CD4-positive, alpha-beta T cell treated with Interferon gamma for 1 hour (primary cell): ENCODE data around the gene SOS1.
"Not testable (repeated sequence)": the region's sequence is repeated elsewhere in the genome, so short reads cannot be mapped to it uniquely, and the experiment has no call there.

ENCODE experiments used
- DNase-seq: peaks from one replicate; pipeline ENCODE4 v3.0.0-alpha.2; 2020

The SOS1 gene

DNA sequence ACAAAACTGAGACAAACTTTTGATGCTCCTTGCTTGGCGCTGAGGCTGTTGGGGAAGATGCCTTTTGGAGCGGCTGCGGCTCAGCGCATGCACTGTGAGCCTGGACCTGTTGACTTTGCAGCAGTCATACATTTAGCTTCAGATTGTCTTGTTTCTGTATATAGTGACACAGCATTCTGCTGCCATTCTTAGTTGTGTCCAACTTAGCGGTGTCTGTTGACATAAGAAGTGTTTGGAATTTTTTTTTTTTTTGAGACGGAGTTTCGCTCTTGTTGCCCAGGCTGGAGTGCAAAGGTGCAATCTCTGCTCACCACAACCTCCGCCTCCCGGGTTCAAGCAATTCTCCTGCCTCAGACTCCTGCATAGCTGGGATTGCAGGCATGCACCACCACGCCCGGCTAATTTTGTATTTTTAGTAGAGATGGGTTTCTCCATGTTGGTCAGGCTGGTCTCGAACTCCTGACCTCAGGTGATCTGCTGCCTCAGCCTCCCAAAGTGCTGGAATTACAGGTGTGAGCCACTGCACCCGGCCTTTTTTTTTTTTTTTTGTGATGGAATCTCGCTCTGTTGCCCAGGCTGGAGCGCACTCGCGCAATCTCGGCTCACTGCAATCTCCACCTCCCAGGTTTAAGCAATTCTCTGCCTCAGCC is 17.5 kb upstream of the SOS1 start:
- not testable (repeated sequence) for DNase-seq

DNA sequence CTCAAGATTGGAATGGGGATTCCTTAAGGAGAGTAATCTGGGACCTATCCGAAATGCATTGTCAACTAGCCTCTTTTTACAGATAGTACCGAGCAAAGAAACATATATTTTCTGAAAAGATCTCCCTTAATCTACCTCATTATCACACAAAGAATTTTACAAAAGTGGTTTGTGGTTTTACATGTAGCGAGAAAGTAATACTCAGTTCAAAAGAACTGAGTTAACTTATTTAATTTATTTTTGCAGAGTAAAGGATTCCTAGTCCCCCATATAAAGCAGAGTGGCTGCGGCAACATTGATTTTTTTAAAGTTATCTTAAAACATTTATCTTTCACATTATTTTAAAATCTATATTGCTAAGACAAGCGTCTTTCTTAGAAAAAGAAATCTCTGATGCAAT is 15.9 kb upstream of the SOS1 start:
- no peak for DNase-seq

DNA sequence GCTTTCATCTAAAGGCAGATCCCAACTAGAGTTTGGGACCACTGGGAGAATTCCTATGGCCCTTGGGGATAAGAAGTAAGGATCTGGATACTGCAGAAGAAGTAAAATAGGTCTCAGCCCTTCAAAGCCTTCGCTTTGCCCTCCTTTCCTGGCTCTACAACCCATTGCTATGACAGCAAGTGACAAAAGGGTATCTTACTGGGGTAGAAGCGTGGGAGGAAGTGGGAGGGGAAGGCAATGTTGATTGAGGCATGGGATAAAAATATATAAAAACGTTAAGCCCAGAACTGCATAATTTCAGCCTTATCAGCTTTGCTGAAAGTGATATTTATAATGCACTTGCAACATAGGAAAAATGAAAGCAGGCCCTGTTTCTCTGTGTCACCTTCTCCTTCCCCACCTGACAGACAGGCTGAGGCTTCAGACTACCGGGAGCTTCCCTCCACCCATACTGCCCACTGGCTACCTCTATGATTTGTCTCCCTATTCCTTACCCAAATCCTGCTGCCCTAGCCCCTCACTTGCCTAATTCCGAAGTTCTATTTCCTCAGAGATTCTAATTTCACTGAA is 14.9 kb upstream of the SOS1 start:
- no peak for DNase-seq

DNA sequence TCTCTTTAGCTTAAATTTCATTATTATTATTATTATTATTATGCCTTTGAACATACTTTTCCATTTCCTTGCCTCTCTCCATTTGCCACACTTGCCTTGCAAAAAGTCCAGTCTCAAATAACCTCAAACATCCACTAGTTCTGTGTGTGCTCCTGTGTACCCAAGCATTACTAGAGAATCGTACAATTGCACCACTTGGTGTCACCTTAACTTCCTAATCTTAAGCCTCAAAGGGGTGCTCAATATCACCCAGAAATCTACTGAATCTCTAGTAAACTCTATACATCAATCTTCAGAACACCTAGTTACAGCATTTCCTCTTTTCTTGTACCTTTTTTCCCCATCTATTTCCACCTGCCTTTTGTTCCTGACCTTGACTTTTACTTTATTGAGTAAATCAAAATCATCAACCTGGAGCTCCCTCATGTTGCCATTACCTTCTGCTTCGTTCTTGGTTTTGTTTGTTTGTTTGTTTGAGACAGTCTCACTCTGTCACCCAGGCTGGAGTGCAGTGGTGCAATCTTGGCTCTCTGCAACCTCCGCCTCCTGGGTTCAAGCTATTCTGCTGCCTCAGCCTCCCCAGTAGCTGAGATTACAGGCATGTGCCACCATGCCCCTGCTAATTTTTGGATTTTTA is 12.5 kb upstream of the SOS1 start:
- no peak for DNase-seq

DNA sequence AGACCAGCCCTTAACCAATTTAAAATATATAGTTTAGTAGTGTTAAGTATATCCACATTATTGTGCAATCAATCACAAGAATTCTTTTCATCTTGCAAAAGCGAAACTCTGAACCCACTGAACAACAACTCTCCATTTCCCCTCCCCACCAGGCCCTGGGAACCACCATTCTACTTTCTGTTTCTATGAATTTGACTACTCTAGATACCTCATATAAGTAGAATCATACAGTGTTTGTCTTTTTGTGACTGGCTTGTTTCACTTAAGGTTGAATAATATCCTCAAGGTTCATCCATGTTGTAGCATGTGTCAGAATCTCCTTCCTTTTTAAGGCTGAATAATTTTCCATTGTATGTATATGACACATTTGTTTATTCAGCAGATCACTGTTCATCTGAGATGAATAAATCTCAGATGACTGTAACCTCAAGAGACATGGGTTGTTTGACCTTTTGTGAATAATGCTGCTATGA is 8.1 kb upstream of the SOS1 start:
- DNase-seq, result peak; percentile 42

DNA sequence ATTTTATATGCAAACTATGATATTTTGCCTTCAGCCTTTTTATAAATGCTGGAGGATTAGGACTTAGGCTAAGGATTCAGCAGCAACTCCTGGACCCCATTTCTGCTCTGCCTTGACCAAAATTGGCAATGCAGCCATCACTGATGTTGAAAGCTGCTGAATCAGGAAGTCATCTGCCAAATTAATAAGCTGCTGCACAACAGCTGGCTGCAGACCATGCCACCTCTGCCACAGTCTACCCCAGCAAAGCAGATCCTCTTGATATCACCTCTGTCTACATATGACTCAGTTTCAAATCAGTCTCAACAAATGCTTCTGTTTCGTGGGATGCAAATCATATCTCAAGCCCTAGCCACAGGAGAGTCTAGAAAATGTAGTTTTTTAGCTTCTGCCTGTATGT is 7.1 kb upstream of the SOS1 start:
- no peak for DNase-seq

DNA sequence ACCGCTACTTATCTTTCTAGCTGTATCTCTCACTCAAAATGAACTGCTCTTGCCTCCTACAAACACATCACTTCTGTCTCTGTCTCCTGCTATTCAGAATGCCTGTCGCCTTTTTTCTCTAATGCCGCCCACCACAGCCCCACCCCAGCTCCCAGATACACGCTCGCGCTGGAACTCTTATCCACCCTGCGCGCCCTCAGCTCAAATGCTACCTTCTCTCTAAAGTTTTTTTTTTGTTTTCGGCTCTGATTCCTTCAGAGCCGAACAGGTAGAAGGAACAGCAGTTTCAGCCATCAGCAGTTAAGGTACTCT is 3.9 kb upstream of the SOS1 start:
- no peak for DNase-seq

DNA sequence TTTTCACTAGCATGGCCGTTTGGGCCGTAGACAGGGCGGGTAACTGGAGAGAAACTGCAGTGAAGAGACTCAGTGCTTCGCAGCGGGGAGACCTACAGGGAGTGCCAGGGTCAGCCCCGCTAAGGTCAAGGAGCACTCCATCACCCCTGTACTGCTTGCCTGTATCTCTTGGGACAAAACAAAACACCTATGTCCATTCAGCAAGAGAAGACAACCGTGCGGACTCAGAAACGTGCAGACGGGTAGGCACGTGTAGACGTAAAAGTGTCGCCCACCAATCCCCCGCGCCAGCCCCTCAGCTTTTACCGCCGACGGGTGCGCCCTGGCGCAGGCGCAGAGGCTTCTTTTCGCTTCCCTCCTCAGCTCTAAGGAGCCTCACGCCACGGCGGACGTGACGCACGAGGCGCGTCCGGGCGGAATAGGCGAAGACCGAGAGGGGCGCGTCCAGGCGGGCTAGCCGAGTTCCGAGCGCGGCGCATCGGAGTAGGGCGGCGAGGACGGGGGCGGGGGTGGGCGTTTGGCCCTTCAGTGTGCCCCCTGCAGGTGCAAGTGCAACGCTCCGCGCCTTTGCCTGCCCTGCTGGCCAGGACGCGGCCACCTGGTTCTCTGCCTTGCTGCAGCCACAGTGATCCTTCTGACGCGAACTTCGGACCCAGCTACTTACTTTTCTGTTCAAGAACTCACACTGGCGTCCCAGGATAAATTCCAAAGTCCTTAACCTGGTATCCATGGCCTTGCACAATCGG is 3.3 kb upstream of the SOS1 start:
- DNase-seq, result peak; percentile 96

DNA sequence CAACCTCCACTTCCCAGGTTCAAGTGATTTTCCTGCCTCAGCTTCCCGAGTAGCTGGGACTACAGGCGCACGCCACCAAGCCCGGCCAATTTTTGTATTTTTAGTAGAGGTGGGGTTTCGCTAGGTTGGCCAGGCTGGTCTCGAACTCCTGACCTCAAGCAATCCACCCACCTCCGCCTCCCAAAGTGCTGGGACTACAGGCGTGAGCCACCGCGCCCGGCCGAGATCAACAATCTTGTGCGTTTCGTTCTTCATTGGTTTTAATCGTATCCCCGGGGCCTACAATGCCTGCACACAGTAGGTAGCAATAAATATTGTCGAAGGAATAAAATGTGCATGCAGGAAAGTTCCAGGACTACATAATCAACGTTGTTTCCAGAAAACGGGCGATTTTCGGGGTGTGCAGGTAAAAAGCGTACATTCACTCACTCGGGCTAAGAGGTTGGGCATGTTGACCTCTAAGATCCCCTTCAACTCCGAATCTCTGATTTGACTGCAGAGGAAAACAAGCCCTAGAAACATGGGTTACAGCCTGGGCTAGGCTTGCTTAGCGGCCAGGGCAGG is 2.7 kb upstream of the SOS1 start:
- no peak for DNase-seq

DNA sequence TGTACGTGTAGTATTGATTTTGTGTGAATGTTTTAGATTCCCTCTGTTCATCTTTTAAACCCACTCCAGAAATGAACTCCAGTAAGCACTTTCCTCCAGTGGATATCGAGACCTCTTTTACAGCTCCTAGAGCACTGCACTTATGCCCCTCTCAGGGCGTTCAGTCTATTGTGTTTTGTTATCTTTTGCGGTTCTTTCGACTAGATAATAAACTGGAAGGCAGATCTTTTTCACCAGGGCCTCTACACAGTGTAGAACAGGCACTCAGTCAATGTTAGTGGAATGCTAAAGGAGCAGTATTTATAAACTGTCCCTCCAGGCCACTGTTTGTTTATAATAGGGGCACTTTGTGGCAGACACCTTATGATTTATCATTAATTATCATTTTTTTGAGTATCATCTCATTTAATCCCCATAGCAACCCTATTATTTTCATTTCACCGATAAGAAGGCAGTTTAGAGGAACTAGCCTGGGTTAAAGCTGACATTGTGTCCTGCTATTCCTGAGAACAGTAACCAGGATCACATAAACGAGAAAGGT is 742 bp upstream of the SOS1 start:
- no peak for DNase-seq

DNA sequence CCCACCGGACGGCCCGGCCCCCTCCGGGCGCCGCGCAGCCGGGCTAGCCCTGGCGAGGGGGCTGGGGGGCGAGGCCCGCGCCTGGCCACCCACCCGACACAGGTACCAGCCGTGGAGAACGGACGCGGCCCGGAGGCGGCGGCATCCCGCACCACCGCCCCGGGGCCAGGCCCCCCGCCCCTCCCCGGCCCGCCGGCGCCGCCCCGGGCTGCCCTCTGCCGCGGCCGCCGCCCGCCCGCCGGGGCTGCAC is 405 bp downstream of the SOS1 start:
- no peak for DNase-seq

DNA sequence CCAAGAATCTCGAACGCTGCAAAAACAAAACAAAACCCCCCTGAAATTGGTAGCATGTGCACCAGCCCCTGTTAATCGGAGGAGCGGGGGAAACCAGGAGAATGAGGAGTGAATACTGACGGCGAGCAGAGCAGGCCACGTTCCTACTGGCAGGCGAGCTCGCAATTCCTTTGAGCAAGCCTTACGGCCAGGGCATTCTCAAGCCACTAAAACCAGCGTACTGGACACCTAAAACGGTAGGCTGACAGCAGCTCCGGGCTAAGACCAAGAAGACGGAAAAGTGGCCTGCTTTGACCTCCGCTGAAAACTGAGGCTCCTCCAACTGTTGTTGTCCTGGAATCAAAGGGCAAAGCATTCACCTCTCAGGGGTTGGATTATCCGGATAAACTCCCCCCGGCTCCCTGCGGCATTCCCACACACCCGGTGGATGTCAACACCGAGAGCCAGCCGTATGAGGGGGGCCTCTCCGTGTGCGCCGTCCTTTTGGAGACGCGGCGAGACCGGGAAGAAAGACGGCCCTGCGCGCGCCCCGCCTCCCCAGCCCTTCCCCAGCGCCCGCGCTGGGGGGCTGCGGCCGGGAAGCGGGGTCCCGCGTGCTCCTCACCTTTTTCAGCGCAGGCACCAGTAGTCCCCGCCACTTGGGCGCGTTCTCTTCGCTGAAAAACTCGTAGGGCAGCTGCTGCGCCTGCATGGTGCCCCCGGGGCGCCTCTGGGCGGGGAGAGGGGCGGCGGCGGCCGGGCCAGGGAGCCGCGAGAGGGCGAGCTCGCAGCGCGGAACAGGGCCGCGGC is 925 bp downstream of the SOS1 start:
- DNase-seq, result peak; percentile 55

DNA sequence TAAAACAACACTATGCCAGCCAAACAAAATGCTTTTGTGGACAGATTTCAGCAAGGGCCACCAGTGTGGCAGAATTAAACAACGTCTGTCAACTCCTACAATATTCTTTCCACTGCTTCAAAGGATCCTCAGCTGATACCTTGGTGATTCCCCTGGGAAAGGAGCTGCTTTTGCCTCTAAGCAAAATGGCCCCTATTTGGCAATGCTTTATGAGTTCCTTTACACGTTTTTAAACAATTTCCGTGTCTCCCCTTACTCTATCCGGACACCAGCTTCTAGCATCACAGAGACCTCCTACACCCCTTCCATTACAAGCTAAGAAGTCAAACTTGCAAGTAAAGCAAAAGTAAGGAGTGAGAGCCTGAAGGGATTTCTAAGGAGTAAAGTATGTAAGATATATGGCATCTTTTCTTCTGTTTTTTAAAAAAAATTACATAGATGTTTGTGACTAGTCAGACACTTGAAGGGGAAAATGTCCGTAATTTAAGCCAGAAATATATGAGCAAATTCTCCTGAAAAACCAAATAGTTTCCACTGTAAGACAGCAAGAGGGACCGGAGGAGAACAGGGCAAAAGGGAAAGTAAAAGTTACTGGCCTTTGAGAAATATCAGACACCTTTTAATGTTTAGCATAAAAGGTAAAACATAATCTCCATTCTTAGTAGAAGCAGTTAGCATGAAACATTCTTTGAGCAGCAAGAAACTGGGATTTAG is 1.9 kb downstream of the SOS1 start:
- DNase-seq, result no peak

DNA sequence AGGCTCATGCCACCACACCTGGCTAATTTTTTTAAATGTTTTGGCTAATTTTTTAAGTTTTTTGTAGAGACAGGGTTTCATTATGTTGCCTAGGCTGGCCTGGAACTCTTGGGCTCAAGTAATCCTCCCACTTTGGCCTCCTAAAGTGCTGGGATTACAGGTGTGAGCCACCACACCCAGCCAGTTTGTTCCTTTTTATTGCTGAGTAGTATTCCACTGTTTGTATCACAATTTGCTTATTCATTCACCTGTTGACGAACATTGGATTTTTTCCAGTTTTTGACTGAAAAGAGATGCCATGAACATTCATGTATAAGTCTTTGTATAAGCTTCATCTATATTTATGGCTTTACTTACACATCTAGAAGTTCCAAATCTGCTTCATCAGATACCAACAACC is 5.3 kb downstream of the SOS1 start:
- no peak for DNase-seq

DNA sequence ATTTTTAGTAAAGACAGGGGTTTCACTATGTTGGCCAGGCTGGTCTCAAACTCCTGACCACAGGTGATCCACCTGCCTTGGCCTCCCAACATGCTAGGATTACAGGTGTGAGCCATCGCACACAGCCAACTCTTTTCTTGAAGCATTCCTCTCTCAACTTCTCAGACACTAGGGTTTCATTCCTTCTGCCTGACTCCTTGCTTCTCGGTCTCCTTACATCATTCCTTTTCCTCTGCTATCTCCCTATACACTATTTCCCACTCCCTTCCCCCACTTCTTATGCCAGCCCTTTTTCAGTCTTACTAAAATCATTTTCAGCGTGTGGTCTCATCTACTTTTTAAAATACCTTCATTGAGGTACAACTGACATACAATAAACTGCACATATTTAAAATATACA is 6.1 kb downstream of the SOS1 start:
- DNase-seq, result no peak

DNA sequence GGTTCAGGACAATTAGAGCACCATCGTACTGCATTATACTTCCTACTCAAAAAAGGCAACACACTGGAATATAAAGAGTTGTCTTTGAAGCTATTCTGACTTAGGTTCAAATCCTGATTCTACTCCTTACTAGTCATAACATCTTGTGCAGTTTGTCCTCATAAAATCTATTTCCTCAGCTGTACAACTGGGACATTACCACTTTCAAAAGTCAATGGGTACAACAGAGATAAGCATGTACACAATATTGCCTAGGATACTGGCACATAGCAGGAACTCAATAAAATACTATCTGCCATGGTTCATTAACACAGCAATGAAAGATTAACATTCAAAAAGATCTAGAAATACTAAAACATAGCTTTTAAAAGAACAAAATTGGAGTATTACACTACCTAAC is 11.3 kb downstream of the SOS1 start:
- no peak for DNase-seq

DNA sequence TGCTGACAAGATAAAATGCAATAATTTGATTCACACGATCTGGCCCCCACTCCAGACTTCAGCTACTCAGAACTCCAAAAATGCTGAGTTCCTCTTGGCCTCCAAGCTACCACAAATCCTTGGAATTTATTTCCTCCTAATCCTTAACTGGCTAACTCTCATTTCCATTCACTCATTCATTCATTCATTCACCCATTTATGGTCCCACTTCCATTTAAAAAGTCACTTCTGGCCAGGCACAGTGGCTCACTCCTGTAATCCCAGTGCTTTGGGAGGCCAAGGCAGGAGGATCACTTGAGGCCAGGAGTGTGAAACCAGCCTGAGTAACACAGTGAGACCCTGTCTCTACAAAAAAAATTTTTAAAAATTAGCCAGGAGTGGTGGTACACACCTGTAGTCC is 12.5 kb downstream of the SOS1 start:
- DNase-seq, result no peak

DNA sequence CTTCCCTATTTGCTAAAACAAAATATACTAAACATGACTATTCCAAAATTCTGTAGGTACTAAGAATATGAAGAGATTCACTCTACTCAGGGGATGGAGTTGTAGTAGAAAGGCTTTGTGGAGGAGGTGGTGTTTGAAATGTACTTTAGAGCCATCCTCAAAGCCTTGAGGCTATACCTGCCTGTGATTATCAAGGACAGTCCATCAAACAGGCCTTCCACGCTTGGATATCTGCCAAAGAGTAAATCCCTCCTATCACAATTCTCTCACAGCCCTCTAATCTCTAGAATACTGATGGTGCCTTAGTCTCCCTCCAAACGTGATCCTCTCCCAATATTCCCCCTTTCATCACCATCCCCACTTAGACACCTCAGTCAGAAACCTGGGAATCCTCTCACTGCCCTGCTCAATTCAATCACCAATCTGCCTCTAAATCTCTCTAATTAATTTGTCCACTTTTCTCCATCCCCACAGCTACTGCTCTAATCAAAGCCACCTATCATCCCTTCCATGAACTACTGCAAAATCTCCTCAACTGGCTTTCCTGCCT is 13.1 kb downstream of the SOS1 start:
- no peak for DNase-seq

DNA sequence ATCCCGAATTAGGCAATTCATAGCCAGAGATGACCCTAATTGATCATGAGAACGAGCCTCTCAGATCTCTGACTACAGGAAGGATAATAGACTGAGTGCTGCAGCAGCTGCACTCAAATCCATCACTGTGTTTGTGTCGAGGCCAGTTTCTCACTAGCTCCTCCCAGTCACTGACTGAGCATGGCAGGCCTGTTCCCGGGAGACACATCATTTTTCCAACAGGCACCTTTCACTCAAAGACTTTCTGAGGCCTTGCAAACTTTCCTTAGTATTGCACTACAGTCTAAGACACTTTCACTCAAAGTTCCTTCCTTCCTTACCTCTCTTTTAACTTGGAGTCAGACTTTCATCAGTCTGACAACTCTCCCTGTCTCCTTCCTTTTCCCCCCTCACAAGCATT is 13.7 kb downstream of the SOS1 start:
- no peak for DNase-seq

DNA sequence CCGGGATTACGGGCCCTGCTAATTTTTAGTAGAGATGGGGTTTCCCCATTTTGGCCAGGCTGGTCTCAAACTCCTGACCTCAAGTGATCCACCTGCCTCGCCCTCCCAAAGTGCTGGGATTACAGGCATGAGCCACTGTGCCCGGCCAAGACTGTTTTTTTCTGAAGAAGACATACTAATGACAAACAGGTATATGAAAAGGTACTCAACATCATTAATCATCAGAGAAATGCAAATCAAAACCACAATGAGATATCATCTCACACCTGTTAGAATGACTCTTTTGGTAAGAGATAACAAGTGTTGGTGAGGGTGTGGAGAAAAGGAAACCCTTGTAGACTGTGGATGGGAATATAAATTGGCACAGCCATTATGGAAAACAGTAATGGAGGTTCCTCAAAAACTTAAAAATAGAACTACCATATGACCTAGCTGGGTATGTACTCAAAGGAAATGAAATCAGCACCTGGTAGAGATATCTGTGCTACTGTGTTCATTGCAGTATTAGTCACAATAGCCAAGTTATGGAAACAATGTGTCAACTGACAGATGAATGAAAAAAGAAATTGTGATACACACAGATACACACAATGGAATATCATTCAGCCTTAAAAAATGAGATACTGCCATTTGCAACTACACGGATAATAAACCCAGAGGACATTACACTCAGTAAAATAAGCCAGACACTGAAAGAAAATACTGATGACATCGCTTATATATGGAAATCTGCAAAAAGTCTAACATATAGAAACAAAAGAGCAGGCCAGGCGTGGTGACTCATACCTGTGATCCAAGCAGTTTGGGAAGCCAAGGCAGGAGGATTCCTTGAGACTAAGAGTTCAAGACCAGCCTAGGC is 20.8 kb downstream of the SOS1 start:
- DNase-seq, result no peak

DNA sequence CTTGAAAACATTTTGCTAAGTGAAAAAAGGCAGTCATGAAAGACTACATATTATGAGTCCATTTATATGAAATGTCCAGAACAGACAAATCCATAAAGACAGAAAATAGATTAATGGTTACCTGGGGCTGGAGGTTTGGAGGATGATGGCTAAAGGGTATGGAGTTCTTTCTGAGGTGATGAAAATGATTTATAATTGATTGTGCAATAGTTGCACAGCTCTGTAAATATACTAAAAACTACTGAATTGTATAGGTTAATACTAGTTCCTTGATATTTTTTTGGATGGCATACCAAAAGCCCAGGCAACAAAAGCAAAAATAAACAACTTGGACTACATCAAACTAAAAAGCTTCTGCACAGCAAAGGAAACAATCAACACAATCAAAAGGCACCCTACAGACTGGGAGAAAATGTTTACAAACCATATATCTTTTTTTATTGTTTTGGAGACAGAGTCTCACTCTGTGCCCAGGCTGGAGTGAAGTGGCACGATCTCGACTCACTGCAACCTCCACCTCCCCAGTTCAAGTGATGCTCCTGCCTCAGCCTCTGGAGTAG is 21.5 kb downstream of the SOS1 start:
- no peak for DNase-seq
